IMR-90 (cell line): ENCODE data around the gene VPS25.

Experiments
- CEBPB ChIP-seq: IDR thresholded peaks from 2 replicates; pipeline ENCODE4 v1.6.1; 2012; ENCODE audit warnings: low read depth, low read length, improper control_type of control experiment
- CHD1 ChIP-seq: IDR thresholded peaks from 2 replicates; pipeline ENCODE4 v1.6.1; 2012; ENCODE audit warnings: low read depth, low read length, improper control_type of control experiment
- MAFK ChIP-seq: IDR thresholded peaks from 2 replicates; pipeline ENCODE4 v1.6.1; 2012; ENCODE audit warnings: low read depth, low read length, improper control_type of control experiment
- MAZ ChIP-seq: IDR thresholded peaks from 2 replicates; pipeline ENCODE4 v1.6.1; 2012; ENCODE audit warnings: low read depth, mild to moderate bottlenecking, low read length, improper control_type of control experiment, moderate library complexity, borderline replicate concordance
- MXI1 ChIP-seq: IDR thresholded peaks from 2 replicates; pipeline ENCODE4 v1.6.1; 2012; ENCODE audit warnings: low read depth, mild to moderate bottlenecking, low read length, moderate library complexity, borderline replicate concordance
- NFE2L2 ChIP-seq: fragments of 150-350 bp; IDR thresholded peaks from 2 replicates; pipeline ENCODE4 v1.6.1; 2016; ENCODE audit warnings: low read depth, mild to moderate bottlenecking, low read length
- POLR2A ChIP-seq: IDR thresholded peaks from 2 replicates; pipeline ENCODE4 v1.6.1; 2012; ENCODE audit warnings: mild to moderate bottlenecking, low read depth, low read length
- RAD21 ChIP-seq: IDR thresholded peaks from 2 replicates; pipeline ENCODE4 v1.6.1; 2012; ENCODE audit warnings: low read length, improper control_type of control experiment
- RCOR1 ChIP-seq: IDR thresholded peaks from 2 replicates; pipeline ENCODE4 v1.6.1; 2012; ENCODE audit warnings: mild to moderate bottlenecking, low read length, improper control_type of control experiment; ENCODE audit not compliant: insufficient replicate concordance
- RFX5 ChIP-seq: IDR thresholded peaks from 2 replicates; pipeline ENCODE4 v1.8.0; 2012; ENCODE audit warnings: low read depth, mild to moderate bottlenecking, low read length, moderate library complexity
- SMC3 ChIP-seq: fragments of 150-350 bp; IDR thresholded peaks from 2 replicates; pipeline ENCODE4 v1.6.1; 2016; ENCODE audit warnings: low read depth, mild to moderate bottlenecking, antibody characterized with exemption, low read length, moderate library complexity
- TF ChIP-seq, protein P1 (sequence below): fragments of 150-350 bp; IDR thresholded peaks from 2 replicates; pipeline ENCODE4 v1.6.1; 2016; ENCODE audit warnings: low read depth, mild to moderate bottlenecking, low read length, moderate library complexity, borderline replicate concordance
- TF ChIP-seq, protein P2 (sequence below): conservative IDR thresholded peaks from 2 replicates; pipeline ENCODE4 v1.5.1; 2012; ENCODE audit warnings: mild to moderate bottlenecking, low read depth, low read length, improper control_type of control experiment
- TF ChIP-seq, protein P3 (sequence below): fragments of 150-350 bp; IDR thresholded peaks from 2 replicates; pipeline ENCODE4 v1.6.1; 2017; ENCODE audit warnings: mild to moderate bottlenecking, antibody characterized with exemption, low read length, low read depth

DNA sequence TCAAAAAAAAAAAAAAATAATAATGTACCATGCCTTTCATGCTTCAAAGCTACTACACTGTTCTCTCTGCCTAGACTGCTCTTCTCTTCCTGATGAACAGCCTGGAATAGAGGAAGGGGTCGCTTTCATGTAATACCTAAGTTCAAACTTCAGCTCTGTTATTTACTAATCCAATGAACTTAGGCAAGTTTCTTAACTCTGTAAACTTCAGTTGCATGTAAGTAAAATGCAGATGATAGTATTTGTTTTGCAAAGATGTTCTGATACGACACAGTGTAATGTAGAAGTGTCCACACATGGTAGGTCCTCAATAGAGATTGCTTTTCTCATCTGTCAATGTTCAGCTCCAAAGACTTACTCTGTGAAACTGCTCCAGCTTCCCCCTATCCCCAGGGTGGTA, 18.7 kb downstream of the VPS25 start:
- TF ChIP-seq MXI1, result no peak
- TF ChIP-seq, protein P1, sequence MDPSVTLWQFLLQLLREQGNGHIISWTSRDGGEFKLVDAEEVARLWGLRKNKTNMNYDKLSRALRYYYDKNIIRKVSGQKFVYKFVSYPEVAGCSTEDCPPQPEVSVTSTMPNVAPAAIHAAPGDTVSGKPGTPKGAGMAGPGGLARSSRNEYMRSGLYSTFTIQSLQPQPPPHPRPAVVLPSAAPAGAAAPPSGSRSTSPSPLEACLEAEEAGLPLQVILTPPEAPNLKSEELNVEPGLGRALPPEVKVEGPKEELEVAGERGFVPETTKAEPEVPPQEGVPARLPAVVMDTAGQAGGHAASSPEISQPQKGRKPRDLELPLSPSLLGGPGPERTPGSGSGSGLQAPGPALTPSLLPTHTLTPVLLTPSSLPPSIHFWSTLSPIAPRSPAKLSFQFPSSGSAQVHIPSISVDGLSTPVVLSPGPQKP, result no peak
- TF ChIP-seq, protein P2, sequence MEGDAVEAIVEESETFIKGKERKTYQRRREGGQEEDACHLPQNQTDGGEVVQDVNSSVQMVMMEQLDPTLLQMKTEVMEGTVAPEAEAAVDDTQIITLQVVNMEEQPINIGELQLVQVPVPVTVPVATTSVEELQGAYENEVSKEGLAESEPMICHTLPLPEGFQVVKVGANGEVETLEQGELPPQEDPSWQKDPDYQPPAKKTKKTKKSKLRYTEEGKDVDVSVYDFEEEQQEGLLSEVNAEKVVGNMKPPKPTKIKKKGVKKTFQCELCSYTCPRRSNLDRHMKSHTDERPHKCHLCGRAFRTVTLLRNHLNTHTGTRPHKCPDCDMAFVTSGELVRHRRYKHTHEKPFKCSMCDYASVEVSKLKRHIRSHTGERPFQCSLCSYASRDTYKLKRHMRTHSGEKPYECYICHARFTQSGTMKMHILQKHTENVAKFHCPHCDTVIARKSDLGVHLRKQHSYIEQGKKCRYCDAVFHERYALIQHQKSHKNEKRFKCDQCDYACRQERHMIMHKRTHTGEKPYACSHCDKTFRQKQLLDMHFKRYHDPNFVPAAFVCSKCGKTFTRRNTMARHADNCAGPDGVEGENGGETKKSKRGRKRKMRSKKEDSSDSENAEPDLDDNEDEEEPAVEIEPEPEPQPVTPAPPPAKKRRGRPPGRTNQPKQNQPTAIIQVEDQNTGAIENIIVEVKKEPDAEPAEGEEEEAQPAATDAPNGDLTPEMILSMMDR, result no peak
- no peak for TF ChIP-seq RCOR1
- no peak for TF ChIP-seq MAZ
- TF ChIP-seq POLR2A, result no peak
- no peak for TF ChIP-seq RFX5
- TF ChIP-seq RAD21, result no peak
- no peak for TF ChIP-seq CEBPB
- no peak for TF ChIP-seq MAFK
- no peak for TF ChIP-seq CHD1
- TF ChIP-seq, protein P3, sequence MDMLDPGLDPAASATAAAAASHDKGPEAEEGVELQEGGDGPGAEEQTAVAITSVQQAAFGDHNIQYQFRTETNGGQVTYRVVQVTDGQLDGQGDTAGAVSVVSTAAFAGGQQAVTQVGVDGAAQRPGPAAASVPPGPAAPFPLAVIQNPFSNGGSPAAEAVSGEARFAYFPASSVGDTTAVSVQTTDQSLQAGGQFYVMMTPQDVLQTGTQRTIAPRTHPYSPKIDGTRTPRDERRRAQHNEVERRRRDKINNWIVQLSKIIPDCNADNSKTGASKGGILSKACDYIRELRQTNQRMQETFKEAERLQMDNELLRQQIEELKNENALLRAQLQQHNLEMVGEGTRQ, result no peak
- TF ChIP-seq NFE2L2, result no peak
- TF ChIP-seq SMC3, result no peak
